Measurements from ENCODE around the gene SPINT1.

Gene SPINT1, protein sequence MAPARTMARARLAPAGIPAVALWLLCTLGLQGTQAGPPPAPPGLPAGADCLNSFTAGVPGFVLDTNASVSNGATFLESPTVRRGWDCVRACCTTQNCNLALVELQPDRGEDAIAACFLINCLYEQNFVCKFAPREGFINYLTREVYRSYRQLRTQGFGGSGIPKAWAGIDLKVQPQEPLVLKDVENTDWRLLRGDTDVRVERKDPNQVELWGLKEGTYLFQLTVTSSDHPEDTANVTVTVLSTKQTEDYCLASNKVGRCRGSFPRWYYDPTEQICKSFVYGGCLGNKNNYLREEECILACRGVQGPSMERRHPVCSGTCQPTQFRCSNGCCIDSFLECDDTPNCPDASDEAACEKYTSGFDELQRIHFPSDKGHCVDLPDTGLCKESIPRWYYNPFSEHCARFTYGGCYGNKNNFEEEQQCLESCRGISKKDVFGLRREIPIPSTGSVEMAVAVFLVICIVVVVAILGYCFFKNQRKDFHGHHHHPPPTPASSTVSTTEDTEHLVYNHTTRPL

GRCh38 chr15:40843885-40844695 lies at the start of gene SPINT1:
Gene SPINT1, plus strand, starts transcription at chr15:40844048. Its CDS starts 507 bp downstream, at chr15:40844555.
- no peak for DNase-seq (ENCODE audit: extremely low read depth, low read depth)

DNA sequence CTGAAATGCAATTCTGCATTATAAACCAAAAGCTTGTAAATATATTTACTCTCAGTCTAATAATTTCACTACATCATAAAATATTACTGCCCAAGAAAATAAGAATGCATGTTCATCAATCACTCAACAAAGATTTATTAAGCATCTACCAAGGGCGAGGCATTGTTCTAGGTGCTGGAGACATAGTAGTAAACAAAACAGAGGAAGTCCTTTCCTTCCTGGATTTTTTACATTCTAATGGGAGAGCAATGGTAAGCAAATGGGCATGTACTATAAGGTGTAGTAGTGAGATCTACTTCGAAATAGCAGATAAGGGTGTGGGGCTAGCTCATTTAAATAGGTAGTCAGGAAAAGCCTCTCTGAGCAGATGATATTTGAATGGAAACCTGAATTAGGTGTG lies 47.8 kb upstream of the SPINT1 start:
- no peak for DNase-seq (ENCODE audit: extremely low read depth, low read depth)
- TF ChIP-seq CTCF (IDR thresholded peaks at IDR 0.05; ENCODE audit: low read depth, low read length) = no peak

More at GRCh38 chr15:40843885-40844695, at the start of gene SPINT1:
- TF ChIP-seq CTCF (IDR thresholded peaks at IDR 0.05; ENCODE audit: low read depth, low read length) = no peak

GRCh38 chr15:40796512-40796911 lies 47.3 kb upstream of the SPINT1 start:
- no peak for DNase-seq (ENCODE audit: extremely low read depth, low read depth)
- TF ChIP-seq CTCF (IDR thresholded peaks at IDR 0.05; ENCODE audit: low read depth, low read length) = no peak

GRCh38 chr15:40799523-40799922 lies 44.3 kb upstream of the SPINT1 start:
- no peak for DNase-seq (ENCODE audit: extremely low read depth, low read depth)
- TF ChIP-seq CTCF (IDR thresholded peaks at IDR 0.05; ENCODE audit: low read depth, low read length) = no peak

- no peak for DNase-seq (ENCODE audit: extremely low read depth, low read depth)
Observed at GRCh38 chr15:40803076-40803475, 40.8 kb upstream of the SPINT1 start.

GRCh38 chr15:40803688-40804087 lies 40.2 kb upstream of the SPINT1 start:
- TF ChIP-seq CTCF (IDR thresholded peaks at IDR 0.05; ENCODE audit: low read depth, low read length) = no peak
- no peak for DNase-seq (ENCODE audit: extremely low read depth, low read depth)

More at GRCh38 chr15:40803076-40803475, 40.8 kb upstream of the SPINT1 start:
- no peak for TF ChIP-seq CTCF (IDR thresholded peaks at IDR 0.05; ENCODE audit: low read depth, low read length)

DNA sequence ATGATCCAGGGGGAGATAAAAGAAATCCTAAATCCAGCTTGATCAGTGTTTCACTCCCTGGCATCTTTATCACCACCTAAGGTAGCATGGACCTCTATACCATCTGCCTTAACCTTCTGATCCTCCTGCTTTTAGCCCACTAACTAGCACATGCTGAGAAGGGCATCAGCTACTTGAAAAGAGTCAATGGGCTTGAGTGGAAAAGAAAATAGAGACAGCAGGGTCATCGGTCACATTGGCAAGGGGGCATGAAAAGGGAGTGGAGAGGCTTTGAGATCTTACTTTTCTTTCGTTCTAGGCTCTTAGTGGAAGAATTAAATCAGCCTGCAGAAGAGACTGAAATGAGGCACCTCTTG lies 37.2 kb upstream of the SPINT1 start:
- TF ChIP-seq CTCF (IDR thresholded peaks at IDR 0.05; ENCODE audit: low read depth, low read length) = no peak
- DNase-seq (ENCODE audit: extremely low read depth, low read depth) = no peak

All from AG09319 (cell line).